Measurements from ENCODE around the gene CLEC3A. TPM values are rescaled to one million over a fixed set of nuclear protein-coding genes. Genes with fewer than 3 reads are reported as not detected.

The CLEC3A gene
- polyA plus RNA-seq, 1 experiment = not detected

DNA sequence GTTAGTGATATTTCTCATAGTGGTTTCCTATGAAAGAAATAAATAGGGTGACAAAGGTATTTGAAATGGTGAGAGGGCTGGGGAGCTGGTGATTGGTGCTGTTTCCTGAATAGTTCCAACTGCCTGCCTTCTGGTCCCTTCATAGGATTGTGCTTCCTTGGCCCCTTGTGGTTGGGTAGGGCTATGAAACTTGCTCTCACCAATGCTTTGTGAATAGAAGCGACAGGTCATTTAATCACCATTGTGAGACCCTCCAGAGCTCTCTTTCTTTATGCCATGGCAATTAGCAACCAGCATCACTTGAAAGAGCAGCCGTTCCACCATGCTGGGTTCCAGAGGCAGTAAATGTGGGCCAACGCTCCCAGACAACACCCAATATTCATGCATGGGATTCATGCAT is 53.5 kb downstream of the CLEC3A start:
- TF ChIP-seq, protein P1, sequence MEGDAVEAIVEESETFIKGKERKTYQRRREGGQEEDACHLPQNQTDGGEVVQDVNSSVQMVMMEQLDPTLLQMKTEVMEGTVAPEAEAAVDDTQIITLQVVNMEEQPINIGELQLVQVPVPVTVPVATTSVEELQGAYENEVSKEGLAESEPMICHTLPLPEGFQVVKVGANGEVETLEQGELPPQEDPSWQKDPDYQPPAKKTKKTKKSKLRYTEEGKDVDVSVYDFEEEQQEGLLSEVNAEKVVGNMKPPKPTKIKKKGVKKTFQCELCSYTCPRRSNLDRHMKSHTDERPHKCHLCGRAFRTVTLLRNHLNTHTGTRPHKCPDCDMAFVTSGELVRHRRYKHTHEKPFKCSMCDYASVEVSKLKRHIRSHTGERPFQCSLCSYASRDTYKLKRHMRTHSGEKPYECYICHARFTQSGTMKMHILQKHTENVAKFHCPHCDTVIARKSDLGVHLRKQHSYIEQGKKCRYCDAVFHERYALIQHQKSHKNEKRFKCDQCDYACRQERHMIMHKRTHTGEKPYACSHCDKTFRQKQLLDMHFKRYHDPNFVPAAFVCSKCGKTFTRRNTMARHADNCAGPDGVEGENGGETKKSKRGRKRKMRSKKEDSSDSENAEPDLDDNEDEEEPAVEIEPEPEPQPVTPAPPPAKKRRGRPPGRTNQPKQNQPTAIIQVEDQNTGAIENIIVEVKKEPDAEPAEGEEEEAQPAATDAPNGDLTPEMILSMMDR (IDR thresholded peaks at IDR 0.05; ENCODE audit: low read depth, low read length) = no peak
- H3K27ac ChIP-seq (ENCODE audit: low read depth, low read length) = no peak overlapping the region
- ChIA-PET CTCF (interaction anchor here (0.6 kb wide), 1 partner anchor 47 kb away, joined by 3 read pairs; no protein-coding TSS in a partner anchor), POLR2A (no interaction called here)
- no peaks in the 10 kb centered on the region for H3K27me3 ChIP-seq (ENCODE audit: control insufficient read depth, insufficient read depth, low read length)
- DNase-seq (ENCODE audit: low read depth, low spot score) = no peak
- H3K4me3 ChIP-seq (ENCODE audit: low read depth, low read length) = no peak overlapping the region
- H3K9me3 ChIP-seq (ENCODE audit: control insufficient read depth, insufficient read depth, low read length) = no peaks in the 10 kb centered on the region

DNA sequence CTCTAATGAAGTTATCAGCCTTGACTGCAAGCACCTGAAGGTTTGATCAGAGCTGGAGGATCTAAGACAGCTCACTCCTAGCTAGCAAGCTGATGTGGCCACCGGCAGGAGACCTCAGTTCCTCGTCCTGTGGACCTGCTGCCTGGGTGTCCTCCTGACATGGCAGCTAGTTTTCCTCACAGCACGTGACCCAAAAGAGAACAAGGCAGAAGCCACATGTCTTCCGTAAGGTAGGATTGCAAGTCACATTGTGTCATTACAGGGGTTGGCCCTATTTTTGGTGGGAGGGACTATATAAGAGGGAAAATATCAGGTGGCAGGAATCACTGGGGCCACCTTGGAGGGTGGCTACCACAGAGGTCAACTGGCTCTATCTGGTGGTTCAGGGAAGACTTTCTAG is 59.0 kb downstream of the CLEC3A start:
- H3K27me3 ChIP-seq (ENCODE audit: control insufficient read depth, insufficient read depth, low read length) = no peaks in the 10 kb centered on the region
- ChIA-PET POLR2A (no interaction called here), CTCF (no interaction called here)
- H3K4me3 ChIP-seq (ENCODE audit: low read depth, low read length) = no peak overlapping the region
- TF ChIP-seq, protein P1 (IDR thresholded peaks at IDR 0.05; ENCODE audit: low read depth, low read length) = no peak
- DNase-seq (ENCODE audit: low read depth, low spot score) = no peak
- no peaks in the 10 kb centered on the region for H3K9me3 ChIP-seq (ENCODE audit: control insufficient read depth, insufficient read depth, low read length)
- H3K27ac ChIP-seq (ENCODE audit: low read depth, low read length) = no peak overlapping the region

Other genes with a start within 250 kb of the CLEC3A start
- gene VAT1L, start 234.0 kb upstream of the CLEC3A start, polyA plus RNA-seq (2011; rRNA removed) = 115 and 128 TPM in 2 replicates
- 2.1 TPM in 2 replicates for gene WWOX, start 77.1 kb downstream of the CLEC3A start, polyA plus RNA-seq (2011; rRNA removed)